WTC11 (cell line): ENCODE data around the gene FBH1. TPM values are rescaled to one million over a fixed set of nuclear protein-coding genes. Genes with fewer than 3 reads are reported as not detected.
A peak's percentile ranks its signal among the peaks of the same experiment; 100 is the strongest.

Experiments used
- ATAC-seq: fragments of 200-7000 bp; cut with Tn5 transposase; 2 replicates; pipeline ENCODE4 v1.10.0; 2021; ENCODE audit warnings: mild to moderate bottlenecking, moderate library complexity
- CTCF ChIA-PET: fragments of 300-600 bp; sonication (Branson Sonifier 250); formaldehyde crosslinking; loops from one replicate; lab custom pipeline; 2021; ENCODE audit warnings: antibody characterized with exemption; lab: Charles Lee
- POLR2A ChIA-PET: fragments of 350-600 bp; sonication (Branson Sonifier 250); formaldehyde crosslinking; loops from one replicate; lab custom pipeline; 2021; ENCODE audit warnings: antibody characterized with exemption; lab: Charles Lee
- DNase-seq: peaks from one replicate; pipeline ENCODE4 v3.0.0; 2021; ENCODE audit warnings: low spot score
- H3K27ac Mint-ChIP-seq: 2 replicates; pipeline ENCODE4 v1.8.0; 2021; ENCODE audit warnings: mixed read lengths
- H3K27me3 Mint-ChIP-seq: 2 replicates; pipeline ENCODE4 v1.8.0; 2021; ENCODE audit warnings: low read depth, mild to moderate bottlenecking, moderate library complexity, mixed read lengths
- H3K36me3 Mint-ChIP-seq: 2 replicates; pipeline ENCODE4 v1.8.0; 2021; ENCODE audit warnings: mixed read lengths
- H3K4me1 Mint-ChIP-seq: 2 replicates; pipeline ENCODE4 v1.8.0; 2022; ENCODE audit warnings: mixed read lengths
- H3K4me3 Mint-ChIP-seq: 2 replicates; pipeline ENCODE4 v1.8.0; 2021; ENCODE audit warnings: mild to moderate bottlenecking, moderate library complexity, mixed read lengths
- H3K9me3 Mint-ChIP-seq: 2 replicates; pipeline ENCODE4 v1.8.0; 2021; ENCODE audit warnings: mixed read lengths
- ATF6 ChIP-seq: sonication (generic); formaldehyde crosslinking; IDR thresholded peaks from 2 replicates; pipeline ENCODE4 v1.8.1; 2023; ENCODE audit warnings: mild to moderate bottlenecking, missing genetic modification reagents
- CREM ChIP-seq: sonication (generic); formaldehyde crosslinking; IDR thresholded peaks from 2 replicates; pipeline ENCODE4 v1.8.1; 2022; ENCODE audit warnings: mild to moderate bottlenecking, missing genetic modification reagents, moderate library complexity
- CTCF ChIP-seq: fragments of 200-600 bp; IDR thresholded peaks from 2 replicates; pipeline ENCODE4 v1.8.0; 2022; ENCODE audit warnings: antibody characterized with exemption
- E2F1 ChIP-seq: sonication (generic); formaldehyde crosslinking; IDR thresholded peaks from 2 replicates; pipeline ENCODE4 v1.8.0; 2022; ENCODE audit warnings: mild to moderate bottlenecking, missing genetic modification reagents
- E2F5 ChIP-seq: sonication (generic); formaldehyde crosslinking; IDR thresholded peaks from 2 replicates; pipeline ENCODE4 v1.8.1; 2022; ENCODE audit warnings: mild to moderate bottlenecking, moderate library complexity, missing genetic modification reagents
- FOXK1 ChIP-seq: sonication (generic); formaldehyde crosslinking; IDR thresholded peaks from 2 replicates; pipeline ENCODE4 v1.8.0; 2022; ENCODE audit warnings: mild to moderate bottlenecking, moderate library complexity, missing genetic modification reagents
- FOXP4 ChIP-seq: sonication (generic); formaldehyde crosslinking; IDR thresholded peaks from 2 replicates; pipeline ENCODE4 v1.8.0; 2022; ENCODE audit warnings: mild to moderate bottlenecking, missing genetic modification reagents
- GABPB1 ChIP-seq: sonication (generic); formaldehyde crosslinking; IDR thresholded peaks from 2 replicates; pipeline ENCODE4 v1.8.1; 2023; ENCODE audit warnings: mild to moderate bottlenecking, missing genetic modification reagents
- GRHL2 ChIP-seq: fragments of 250-450 bp; sonication (Bioruptor Pico); IDR thresholded peaks from 2 replicates; pipeline ENCODE4 v1.8.0; 2022; ENCODE audit warnings: mild to moderate bottlenecking, moderate library complexity; ENCODE audit not compliant: insufficient replicate concordance, severe bottlenecking
- IRF1 ChIP-seq: sonication (generic); formaldehyde crosslinking; IDR thresholded peaks from 2 replicates; pipeline ENCODE4 v1.8.0; 2023; ENCODE audit warnings: missing genetic modification reagents
- MAX ChIP-seq: sonication (generic); formaldehyde crosslinking; IDR thresholded peaks from 2 replicates; pipeline ENCODE4 v1.8.0; 2022; ENCODE audit warnings: mild to moderate bottlenecking, missing genetic modification reagents
- NFYB ChIP-seq: sonication (generic); formaldehyde crosslinking; conservative IDR thresholded peaks from 2 replicates; pipeline ENCODE4 v1.8.0; 2022; ENCODE audit warnings: low read depth, missing genetic modification reagents
- NR2C2 ChIP-seq: sonication (generic); formaldehyde crosslinking; IDR thresholded peaks from 2 replicates; pipeline ENCODE4 v1.8.0; 2022; ENCODE audit warnings: mild to moderate bottlenecking, missing genetic modification reagents
- PRRX2 ChIP-seq: fragments of 250-450 bp; sonication (Bioruptor Pico); IDR thresholded peaks from 2 replicates; pipeline ENCODE4 v1.8.0; 2021; ENCODE audit warnings: mild to moderate bottlenecking
- SP1 ChIP-seq: sonication (generic); formaldehyde crosslinking; conservative IDR thresholded peaks from 2 replicates; pipeline ENCODE4 v1.8.1; 2022; ENCODE audit warnings: missing genetic modification reagents
- ZBTB43 ChIP-seq: sonication (generic); formaldehyde crosslinking; IDR thresholded peaks from 2 replicates; pipeline ENCODE4 v1.8.1; 2023; ENCODE audit warnings: mild to moderate bottlenecking, missing genetic modification reagents
- ZNF281 ChIP-seq: sonication (generic); formaldehyde crosslinking; IDR thresholded peaks from 2 replicates; pipeline ENCODE4 v1.8.0; 2023; ENCODE audit warnings: mild to moderate bottlenecking, missing genetic modification reagents
- ZNF671 ChIP-seq: fragments of 250-450 bp; sonication (Bioruptor Pico); IDR thresholded peaks from 2 replicates; pipeline ENCODE4 v1.8.0; 2021; ENCODE audit warnings: mild to moderate bottlenecking
- ZSCAN18 ChIP-seq: fragments of 250-450 bp; sonication (Bioruptor Pico); IDR thresholded peaks from 2 replicates; pipeline ENCODE4 v2.1.2; 2022; ENCODE audit warnings: mild to moderate bottlenecking, moderate library complexity
- total RNA-seq: library from RNA; stranded (reverse); gene quantifications from 3 replicates; pipeline ENCODE4 v1.2.3, GENCODE V29; 2021

Gene FBH1
- total RNA-seq, 1 experiment from 2014 or later: 66.8 TPM

- DNase-seq (peak; percentile 71), ATAC-seq (peak; percentile 77)
- peak within 1 kb of the TSS; percentile 80 for H3K4me3 Mint-ChIP-seq
- ChIA-PET POLR2A (interaction anchor here (0.6 kb wide), 3 partner anchors 73 to 277 kb away, joined by 3 to 4 read pairs (median 3); no protein-coding TSS in a partner anchor), CTCF (interaction anchor here (0.5 to 3.0 kb wide), 5 partner anchors 19 to 1433 kb away, joined by 3 to 12 read pairs (median 5); partner anchors contain the start of gene SFMBT2)
- H3K9me3 Mint-ChIP-seq: no peaks in the 10 kb centered on the region
- no peaks in the 10 kb centered on the region for H3K36me3 Mint-ChIP-seq
- H3K27ac Mint-ChIP-seq: no peak within 1 kb of the TSS
- H3K27me3 Mint-ChIP-seq: peaks cover 55% of the 10 kb centered on the region
- H3K4me1 Mint-ChIP-seq: peaks cover 18% of the 10 kb centered on the region
- no peak for TF ChIP-seq CTCF
- TF ChIP-seq ZNF671 (CRISPR knock-in tag): no peak
- no peak for TF ChIP-seq GRHL2 (CRISPR knock-in tag)
- TF ChIP-seq CREM (CRISPR knock-in tag): 0 out of 2 replicates have a peak, but pooled peaks have one; percentile 4
- TF ChIP-seq MAX: no peak
- 0 out of 2 replicates have a peak, but pooled peaks have one; percentile 14 for TF ChIP-seq E2F5 (CRISPR knock-in tag)
- TF ChIP-seq ZBTB43 (CRISPR knock-in tag): no peak
- TF ChIP-seq IRF1 (CRISPR knock-in tag): peak; percentile 54; the same call in 1 of the 2 replicates
- TF ChIP-seq ZSCAN18 (CRISPR knock-in tag): no peak
- no peak for TF ChIP-seq FOXP4
- TF ChIP-seq E2F1 (CRISPR knock-in tag): peak; percentile 19; the same call in 1 of the 2 replicates
- no peak for TF ChIP-seq NFYB
- TF ChIP-seq ZNF281: no peak
- TF ChIP-seq ATF6 (CRISPR knock-in tag): no peak
- no peak for TF ChIP-seq NR2C2
- TF ChIP-seq FOXK1: no peak
- TF ChIP-seq SP1 (CRISPR knock-in tag): no peak
- no peak for TF ChIP-seq GABPB1 (CRISPR knock-in tag)
- TF ChIP-seq PRRX2 (CRISPR knock-in tag): no peak
Observed at GRCh38 chr10:5977471-5978229, 87.6 kb downstream of the FBH1 start, which contains the start of gene IL15RA. Gene IL15RA (minus strand): TSS chr10:5977543. CDS start chr10:5977492, 51 bp downstream.
